GM19455 (cell line): ENCODE measurements around the gene TMIE.

Source experiments
- ATAC-seq: cut with Tn5 transposase; IDR thresholded peaks from one replicate; pipeline ENCODE4 v1.9.1; 2021; ENCODE audit not compliant: unreplicated experiment

TMIE gene

DNA sequence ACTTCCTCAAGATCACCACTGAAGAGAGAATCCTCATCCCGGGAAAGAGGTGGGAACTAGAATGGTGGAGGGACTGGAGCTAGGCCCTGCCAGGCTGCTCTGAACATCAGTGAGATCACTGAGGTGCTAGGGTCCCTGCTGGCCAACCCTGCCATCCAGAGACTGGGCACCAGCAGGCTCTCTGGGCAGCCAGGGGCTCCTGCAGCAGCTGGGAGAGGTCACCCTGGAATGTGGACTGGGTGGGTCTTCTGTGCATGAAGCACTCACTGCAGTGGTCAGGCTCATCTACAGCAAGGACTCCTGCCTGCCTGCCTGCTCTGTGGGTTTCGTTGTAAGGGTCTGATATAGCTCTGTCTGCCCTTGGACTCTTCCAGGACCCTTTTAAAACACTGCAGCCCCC is 32.6 kb upstream of the TMIE start:
- no peak for ATAC-seq

DNA sequence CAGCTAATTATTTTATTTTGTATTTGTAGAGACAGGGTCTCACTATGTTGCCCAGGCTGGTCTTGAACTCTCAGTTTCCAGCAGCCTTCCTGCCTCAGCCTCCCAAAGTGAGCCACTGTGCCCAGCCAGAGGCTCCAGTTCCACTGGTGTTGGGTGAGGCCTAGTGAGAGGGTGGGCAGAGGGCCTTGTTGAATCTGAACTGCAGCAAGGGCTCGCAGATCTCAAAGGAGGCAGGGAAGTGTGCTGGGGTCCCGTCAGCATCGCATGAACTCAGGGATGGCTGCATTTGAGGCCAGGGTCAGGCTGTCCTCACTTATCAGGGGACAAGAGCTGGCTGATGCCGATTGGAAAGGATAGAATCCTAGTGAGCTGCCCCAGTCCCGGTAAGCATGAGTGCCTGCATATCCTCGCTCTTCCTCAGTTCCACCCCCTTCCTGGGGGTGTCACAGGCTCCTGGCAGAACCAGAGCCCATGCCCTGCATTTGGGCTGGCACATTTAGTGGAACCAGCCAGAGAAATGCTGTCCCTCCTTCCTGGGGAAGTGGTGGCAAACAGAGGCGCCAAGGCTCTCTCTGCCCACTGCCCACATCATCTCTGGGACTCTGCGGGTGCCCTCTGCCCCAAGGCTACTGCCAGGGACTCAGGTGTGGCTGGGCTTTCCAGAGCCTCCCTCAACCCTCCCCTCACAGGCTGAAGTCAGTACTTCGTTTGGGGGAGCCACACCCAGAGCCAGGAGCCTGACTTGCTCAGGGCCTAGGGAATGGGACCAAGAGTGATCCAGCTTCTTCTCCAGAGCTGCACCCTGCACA is 31.8 kb upstream of the TMIE start:
- ATAC-seq = no peak

DNA sequence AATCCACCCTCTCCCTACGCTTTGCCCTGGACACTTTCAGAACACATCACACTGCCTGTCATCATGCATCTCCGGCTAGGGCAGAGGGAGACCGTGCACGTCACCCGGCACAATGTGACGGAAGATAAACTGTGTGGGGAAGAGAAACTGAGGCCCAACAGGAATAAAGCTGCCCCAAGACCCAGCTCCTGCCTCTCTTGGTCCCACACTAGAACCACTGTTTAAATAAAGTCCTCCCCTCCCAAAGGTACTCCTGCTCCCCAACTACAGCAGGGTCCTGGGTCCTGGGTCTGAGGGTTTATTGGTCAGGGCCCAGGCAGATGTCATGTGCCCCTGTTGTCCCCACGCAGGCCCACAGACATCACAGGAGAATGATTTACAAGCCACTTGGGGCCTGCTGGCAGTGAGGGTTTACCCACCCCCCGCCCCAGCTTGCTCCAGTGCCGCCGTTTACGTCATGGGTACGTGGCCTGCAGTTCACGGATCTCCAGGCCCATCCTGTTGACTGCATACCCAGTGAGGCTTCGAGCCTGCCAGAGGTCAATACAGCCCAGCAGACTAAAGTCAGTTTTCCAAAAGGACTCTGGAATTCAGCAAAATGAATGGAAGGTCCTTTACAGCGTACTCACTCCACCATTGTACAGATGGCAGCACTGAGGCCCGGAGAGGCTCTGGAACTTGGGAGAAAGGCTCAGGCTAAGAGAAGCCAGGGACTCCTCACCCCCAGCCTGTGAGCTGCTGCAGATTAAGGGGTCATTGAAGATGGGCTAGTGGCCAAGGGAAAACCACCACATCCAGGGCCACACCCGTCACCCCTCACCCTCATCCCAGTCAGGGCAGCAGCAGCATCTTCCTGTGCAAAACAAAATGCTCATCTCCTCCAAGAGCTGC is 30.9 kb upstream of the TMIE start:
- ATAC-seq = no peak

DNA sequence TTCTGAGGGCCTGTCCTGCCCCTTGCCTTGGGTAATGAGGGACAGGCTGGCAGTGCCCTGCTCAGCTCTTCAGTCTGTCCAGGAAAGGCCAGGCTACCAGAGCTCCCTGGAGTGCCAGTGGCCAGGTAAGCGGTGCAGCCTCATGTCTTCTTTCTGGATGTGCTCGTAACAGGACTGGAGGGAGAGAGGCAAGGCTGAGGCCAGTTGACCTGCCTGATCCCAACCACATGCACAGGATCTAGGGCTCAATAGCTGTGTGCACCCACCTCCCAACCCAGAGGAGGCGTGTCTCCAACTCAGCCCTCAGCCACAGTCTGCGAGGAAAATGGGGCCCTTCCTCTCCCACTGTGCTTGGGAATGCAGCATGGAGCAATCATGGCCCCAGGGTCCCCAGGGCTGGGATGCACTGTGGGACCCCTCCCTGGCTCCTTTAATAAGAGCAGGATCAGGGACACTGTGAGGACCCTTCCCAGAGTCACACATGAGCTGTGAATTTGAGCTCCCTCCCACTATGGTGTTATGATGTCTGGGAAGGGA is 30.2 kb upstream of the TMIE start:
- ATAC-seq = no peak

DNA sequence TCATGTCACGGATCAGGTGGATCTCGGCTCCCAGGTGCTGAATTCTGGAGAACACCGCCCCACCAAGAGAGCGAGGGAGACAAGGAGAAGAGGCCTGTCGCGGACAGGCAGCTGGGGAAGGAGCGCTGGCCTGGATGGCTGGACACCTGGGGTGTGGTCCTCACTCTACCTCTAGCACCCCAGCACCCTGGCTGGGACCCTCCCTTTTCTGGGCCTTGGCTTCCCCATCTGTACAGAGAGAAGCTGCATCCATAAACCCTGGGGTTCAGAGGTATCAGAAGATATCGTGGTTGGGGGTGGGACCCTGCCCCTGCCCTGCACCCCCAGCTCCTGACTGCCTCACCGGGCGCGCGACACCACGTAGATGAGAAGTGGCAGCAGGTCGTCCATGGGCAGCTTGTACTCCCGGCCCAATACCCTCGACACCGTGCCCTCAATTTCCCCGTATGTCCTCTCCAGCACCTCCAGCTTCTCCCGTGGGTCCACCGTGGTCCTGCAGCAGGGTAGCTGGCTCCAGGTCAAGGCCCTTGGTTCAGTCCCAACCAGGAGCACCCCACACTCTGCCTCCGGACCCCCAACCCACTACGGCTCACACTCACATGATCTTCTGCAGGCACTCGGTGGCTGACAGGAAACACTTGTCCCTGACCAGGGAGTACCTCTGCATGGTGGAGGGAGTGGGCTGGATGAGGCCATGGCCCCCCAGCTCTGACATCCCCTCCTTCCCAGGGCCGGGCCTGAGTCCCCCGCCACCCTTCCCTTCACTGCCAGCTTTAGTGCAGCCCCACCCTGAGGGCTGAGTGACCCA is 29.4 kb upstream of the TMIE start:
- no peak for ATAC-seq

DNA sequence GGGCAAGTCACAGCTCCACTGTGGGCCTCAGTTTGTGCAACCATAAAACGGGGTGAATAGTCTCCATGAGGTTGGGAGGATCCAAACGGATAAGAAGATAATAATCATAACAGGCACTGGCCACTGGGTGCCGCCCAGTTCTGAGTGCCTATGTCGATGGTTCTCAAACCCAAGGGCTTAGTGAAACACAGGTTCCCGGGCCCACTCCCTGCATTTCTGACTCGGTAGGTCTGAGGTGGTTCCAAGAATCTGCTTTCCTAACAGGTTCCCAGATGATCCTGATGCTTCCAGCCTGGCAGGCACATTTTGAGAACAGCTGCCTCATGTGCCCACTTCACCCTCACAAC is 28.9 kb upstream of the TMIE start:
- ATAC-seq = no peak

DNA sequence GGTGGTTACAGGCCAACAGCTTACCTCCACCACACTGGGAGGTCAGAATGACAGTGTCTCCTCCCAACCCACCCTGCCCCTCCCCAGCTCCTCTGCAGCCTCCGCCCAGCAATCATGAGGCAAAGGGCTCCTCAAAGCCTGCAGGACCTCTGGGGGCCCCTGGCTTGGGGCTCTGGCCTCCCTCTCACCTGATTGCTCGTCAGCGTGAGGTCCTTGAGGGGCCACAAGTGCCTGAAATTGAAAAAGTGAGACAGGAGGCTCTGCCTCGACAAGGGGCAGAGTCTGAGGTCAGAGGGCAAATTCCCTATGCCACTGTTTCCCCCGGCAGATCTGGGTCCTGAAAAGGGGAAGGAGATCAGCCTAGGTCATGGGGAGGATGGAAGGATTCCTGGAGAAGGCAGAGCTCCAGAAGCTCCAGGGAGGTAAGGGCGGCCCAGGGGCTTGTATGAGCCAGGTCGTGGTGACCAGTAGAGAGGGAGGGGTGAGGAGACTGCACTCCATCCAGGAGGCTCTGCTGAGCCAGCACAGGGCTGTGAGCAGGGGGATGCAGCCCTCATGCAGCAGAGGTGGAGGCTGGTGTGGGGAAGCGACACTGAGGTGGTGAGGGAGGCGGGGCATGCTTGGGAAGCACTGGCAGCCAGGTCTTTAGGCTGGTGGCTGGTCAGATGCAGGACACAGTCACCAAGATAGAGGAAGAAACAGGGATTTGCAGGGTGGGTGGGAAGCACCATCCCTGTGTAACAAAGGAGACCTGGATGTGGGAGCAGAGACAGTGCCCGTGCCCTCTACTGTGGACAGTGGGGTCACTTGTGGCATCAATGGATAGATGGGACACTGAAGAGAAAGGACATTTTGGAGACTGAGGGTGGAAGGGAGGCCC is 27.8 kb upstream of the TMIE start:
- no peak for ATAC-seq

DNA sequence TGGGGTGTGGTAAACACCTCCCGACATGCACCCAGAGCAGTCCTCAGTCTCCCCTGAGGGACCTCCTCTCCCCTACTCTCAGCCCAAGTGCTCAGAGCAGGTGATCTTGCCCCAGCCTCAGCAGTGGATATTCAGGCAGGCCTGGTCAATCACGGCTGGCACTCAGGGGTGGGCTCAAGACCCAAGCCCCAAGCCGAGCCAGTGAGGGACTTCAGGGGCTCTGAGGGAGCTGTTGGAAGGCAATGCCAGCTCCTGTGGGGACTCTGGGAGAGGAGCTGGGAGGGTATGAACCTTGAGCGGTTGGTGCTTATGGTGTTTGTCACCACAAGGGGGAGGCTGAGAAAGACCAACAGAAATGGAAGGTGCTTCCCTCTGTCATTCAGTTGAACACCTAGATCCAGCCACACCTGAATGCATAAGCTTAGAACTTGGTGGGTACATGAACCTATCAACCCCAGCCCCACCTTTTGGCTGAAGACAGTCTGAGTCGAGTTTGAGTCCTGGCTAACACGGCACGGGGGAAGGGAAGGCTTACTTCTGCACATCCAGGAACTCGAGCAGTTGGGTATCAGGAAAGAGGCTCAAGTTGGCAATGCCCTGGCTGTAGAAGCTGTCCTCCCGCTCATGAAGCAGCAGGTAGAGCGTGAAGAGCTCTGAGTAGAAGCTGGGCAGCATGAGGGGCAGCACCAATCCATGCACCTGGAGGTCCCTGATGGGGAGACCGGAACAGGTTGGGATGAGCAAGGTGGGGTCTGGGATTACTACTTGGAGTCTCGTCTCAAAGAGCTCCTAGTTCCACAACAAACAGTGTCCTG is 27.0 kb upstream of the TMIE start:
- no peak for ATAC-seq

DNA sequence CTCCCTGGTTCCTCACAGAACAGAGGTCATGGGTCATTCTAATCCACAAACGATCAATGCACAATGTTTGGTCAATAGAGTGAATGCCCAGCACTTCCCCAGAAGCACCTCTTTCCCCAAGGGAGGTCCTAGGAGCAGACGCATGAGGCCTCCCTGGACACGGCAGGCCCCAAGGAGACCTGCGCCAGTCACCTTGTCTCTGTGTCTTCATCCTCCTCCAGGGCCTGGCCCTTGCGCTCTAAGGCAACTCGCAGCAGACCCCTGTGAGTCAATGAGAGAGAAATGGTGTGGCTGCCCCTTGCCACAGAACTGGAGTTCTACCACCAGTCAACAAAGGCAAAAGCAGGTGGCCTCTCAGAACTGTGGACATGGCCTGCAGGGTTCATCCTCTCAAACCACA is 25.8 kb upstream of the TMIE start:
- no peak for ATAC-seq

DNA sequence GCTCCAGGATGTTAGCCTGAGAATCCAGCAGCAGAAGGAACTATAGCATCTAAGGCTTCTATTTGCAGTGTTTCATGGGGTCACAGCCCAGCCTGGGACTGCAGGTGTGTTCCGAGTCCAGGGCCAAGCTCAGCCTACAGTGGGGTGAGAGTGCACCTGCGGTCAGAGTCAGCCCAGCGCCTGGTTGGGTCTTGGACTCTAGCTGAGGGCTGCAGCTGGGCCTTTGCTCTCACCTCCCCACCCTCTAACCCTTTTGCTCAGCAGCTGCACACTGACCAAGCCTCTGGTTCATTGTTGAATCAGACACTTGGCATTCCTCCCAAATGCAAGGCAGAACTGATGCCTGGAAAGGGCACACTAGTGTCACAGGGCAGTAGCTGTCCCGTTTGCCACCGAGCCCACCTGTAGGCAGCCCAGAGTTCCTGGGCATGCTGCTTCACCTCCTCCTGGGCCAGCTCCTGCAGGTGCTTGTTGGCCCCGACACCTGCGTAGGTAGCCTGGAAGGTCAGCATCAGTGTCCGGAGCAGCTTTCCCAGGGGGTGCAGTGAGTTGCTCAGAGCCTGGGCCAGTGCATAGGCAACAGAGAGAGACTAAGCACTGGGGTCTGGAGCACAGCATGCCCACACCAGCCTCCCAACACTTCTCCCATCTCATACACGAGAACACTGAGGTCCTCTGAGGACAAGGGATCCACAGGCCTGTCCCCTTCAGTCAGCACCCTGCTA is 25.2 kb upstream of the TMIE start:
- no peak for ATAC-seq

DNA sequence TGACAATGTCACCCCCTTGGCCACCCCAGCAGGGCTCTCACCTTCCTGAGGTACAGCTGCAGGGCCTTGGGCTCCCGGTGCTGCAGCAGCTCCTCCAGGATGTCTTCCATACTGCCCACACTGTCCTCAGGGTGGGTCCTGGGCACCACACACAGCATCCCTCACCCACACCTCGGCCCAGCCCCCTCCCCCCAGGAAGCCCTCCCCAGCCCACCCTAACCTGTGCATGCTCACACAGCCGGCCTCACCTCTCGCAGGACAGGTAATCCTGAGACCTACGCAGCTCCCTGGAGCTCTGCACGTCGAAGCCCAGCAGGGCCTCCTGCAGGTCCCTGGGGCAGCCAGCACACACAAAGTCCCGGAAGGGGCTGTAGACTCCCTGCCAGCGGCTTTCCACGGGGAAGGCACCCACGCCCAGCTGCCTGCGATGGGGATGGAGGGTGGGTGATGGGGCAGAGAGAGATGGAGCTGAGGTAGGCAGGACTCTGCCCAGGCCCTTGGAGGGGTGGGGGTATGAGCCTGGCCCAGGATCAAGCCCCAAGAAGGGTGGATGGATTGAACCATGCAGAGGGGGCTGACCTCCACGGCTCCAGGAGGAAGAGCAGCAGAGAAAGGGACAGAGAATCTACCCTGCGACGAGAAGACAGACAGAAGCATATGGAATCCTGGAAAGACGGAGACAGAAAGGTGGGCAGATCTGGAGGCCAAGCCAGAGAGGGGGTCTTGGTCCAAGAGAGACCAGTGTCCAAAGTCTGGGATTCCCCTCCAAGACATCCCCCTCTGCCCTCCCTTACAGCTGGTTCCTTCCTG is 24.4 kb upstream of the TMIE start:
- ATAC-seq = no peak

DNA sequence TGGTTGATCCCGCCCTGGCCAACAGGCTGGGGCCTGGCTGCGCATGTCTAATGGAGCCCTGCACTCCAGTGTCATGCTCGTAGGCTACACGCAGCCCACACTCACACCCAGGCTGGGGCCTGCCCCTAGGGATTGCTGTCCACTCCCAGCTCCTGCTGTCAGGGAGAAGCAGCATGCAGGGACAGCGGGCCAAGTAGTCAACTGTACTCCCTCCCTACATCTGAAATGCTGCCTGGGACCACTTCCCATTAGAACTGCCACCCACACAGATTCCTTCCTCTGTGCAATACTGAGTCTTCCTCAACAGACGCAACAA is 23.8 kb upstream of the TMIE start:
- no peak for ATAC-seq

DNA sequence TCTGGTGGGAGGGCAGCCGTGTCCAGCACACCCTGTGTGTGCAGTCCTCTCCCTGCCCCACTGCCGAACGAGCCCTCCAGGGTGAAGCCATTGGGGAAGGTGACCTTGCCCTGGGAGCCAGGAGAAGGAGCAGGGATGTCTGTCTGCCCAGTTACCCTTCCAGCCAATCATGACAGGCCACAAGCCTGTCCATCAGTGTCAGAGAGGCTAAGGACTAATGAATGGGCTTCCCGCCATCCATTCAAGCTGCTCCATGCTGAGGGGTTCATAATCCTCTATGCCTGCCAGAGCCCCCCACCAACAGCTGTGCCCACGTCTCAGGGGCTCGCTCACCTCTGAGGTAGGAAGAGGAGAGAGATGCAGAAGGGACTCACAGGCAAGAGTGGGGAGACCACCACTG is 22.9 kb upstream of the TMIE start:
- no peak for ATAC-seq

DNA sequence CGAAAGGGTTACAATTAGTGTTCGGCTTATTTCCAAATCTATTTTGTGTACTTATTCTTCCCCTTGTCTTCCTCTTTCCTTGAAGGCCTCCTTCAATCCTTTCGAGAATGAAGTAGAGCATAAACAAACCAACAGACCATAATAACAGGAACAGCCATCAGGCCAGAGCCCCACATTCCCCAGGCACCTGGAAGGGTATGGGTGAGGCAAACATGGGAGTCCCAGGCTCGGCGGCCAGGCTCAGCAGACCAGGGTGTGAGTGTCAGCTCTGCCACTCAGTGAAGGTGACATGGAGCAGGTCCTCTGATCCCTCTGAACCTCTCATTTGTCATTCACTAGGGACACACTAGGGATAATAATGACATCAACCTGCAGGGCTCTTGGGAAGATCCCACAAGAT is 21.5 kb upstream of the TMIE start:
- no peak for ATAC-seq

DNA sequence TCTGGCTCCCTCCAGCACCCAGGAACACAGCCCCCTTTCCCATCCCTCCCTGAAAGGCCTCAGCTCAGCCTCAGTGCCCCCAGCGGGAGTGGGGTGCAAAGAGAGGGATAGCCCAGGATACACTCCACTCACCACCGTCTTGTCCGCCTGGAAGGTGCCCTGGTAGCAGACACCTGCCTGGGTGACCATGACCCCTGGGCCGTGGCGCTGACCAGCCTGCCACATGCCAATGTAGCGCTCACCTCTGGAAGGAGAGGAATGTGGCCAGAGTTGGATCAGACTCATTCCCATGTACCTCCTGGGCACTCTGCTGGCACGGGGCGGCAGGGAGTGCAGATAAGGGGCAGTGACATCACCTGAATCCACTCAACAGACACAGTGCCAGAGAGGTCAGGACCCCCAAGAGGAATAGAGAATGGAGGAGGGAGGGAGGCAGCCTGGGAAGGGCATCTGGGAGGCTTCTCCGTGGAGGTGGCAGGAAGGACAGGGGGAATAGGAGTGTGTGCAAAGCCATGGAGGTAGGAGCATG is 20.8 kb upstream of the TMIE start:
- ATAC-seq = no peak

DNA sequence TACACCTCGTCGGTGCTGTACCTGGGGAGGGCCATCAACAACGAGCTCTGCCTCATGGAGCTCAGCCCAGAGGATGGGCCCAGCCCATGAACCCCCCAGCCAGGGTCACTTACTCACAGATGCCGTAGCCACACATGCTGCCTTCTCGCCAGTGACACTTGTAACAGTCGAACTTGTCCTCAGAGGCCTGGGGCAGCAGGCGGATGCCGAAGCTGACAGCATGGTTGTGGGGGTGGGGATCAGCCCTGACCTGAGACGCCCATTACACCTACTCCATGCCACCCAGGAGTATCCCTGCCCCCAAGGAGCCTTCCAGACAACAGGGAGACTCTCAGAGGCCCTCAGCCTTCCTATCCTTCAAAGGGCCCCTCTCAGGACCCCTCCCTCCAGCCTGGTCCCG is 19.8 kb upstream of the TMIE start:
- ATAC-seq = no peak

DNA sequence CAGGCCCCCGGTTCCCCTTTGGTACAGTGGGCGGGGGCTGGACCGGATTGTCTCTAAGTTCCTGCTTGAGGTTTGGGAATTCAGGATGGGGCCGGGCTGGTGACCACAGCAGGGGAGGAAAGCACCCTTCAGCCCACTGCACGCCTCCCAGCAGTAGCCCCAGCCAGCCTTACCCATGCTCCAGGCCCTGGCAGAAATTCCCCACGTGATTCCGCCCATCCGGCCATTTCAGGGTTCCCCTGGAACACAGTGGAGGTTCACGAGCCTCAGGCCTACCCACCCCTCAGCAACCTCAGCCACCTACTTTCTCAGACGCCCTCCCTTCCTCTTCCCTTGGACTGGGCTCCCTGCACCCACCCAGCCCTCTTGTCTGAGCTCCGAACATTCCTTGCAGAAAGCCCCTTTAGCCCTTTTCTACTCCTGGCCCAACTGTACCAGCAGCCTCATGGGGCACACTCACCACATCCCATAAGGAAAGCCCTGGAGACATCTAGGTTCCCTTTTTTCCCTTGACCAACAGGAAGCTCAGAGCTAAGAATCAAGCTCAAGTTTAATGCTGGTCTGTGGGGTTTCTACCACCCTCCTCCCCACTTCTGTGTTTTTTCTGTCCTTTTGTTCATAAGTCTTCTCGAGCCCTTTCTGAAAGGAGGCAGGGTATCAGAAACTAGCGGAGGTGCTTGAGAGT is 19.2 kb upstream of the TMIE start:
- ATAC-seq = no peak
